Measurements from ENCODE around the gene NUP155. TPM values are rescaled to one million over a fixed set of nuclear protein-coding genes. Genes with fewer than 3 reads are reported as not detected.
"Not testable (repeated sequence)": the region's sequence is repeated elsewhere in the genome, so short reads cannot be mapped to it uniquely, and the experiment has no call there.

Gene NUP155
- total and polyA plus RNA-seq, 2 experiments from 2014 or later: 10.8 to 23.9 TPM

- WGBS, 2 experiments (ENCODE audit: low coverage in 1 of 2, low lambda C conversion rate in 2 of 2, missing lambda C conversion rate in 2 of 2): 73 to 81% methylated on average over 2 of the region's 2 CpGs
- H3K4me2 ChIP-seq (ENCODE audit: unreplicated experiment): no peak overlapping the region
- H3K27ac ChIP-seq: no peak overlapping the region
- no peak overlapping the region for H2AFZ ChIP-seq
- peaks cover 8% of the 10 kb centered on the region for H3K4me1 ChIP-seq (ENCODE audit: insufficient read depth)
- no peak for TF ChIP-seq EZH2phosphoT487 (IDR thresholded peaks at IDR 0.05; ENCODE audit: insufficient read depth, low read depth)
- no peak for TF ChIP-seq EZH2 (IDR thresholded peaks at IDR 0.05; ENCODE audit: insufficient read depth, poor library complexity, severe bottlenecking)
- no peak for DNase-seq
- no peaks in the 10 kb centered on the region for H3K9me2 ChIP-seq (ENCODE audit: insufficient read depth)
- H3K9ac ChIP-seq: no peak overlapping the region
- H3K4me3 ChIP-seq: no peak overlapping the region
- no peaks in the 10 kb centered on the region for H3K79me2 ChIP-seq (ENCODE audit: insufficient read depth)
- H3K27me3 ChIP-seq (replicated peaks; ENCODE audit: insufficient read depth): no peaks in the 10 kb centered on the region
- no peaks in the 10 kb centered on the region for H4K20me1 ChIP-seq (ENCODE audit: insufficient read depth)
- in situ Hi-C loops (cut with MboI): no loop called here
- no peaks in the 10 kb centered on the region for H3K36me3 ChIP-seq (ENCODE audit: low read depth)
- no peaks in the 10 kb centered on the region for H3F3A ChIP-seq (ENCODE audit: insufficient read depth)
- no peaks in the 10 kb centered on the region for H3K9me3 ChIP-seq (ENCODE audit: low read depth)
Measured at GRCh38 chr5:37275511-37275910, 95.4 kb downstream of the NUP155 start.

- peak; percentile 44 for DNase-seq
Measured at GRCh38 chr5:37272511-37272910, 98.4 kb downstream of the NUP155 start.

GRCh38 chr5:37268100-37268499, 102.8 kb downstream of the NUP155 start:
- in situ Hi-C loops (cut with MboI); DNase-seq; H3K27ac ChIP-seq; H3K9ac ChIP-seq; H3K4me1 ChIP-seq (ENCODE audit: insufficient read depth); H4K20me1 ChIP-seq (ENCODE audit: insufficient read depth); H3K9me3 ChIP-seq (ENCODE audit: low read depth); H3K4me3 ChIP-seq; H3K9me2 ChIP-seq (ENCODE audit: insufficient read depth); H3K79me2 ChIP-seq (ENCODE audit: insufficient read depth); H3F3A ChIP-seq (ENCODE audit: insufficient read depth); H2AFZ ChIP-seq; H3K27me3 ChIP-seq (replicated peaks; ENCODE audit: insufficient read depth); H3K36me3 ChIP-seq (ENCODE audit: low read depth); H3K4me2 ChIP-seq (ENCODE audit: unreplicated experiment): not testable (repeated sequence)

More at GRCh38 chr5:37272511-37272910, 98.4 kb downstream of the NUP155 start:
- Histone ChIP-seq H3K4me3 (no peak overlapping the region), H3K27ac (no peak overlapping the region), H3K4me2 (ENCODE audit: unreplicated experiment) (no peak overlapping the region), H3K27me3 (replicated peaks; ENCODE audit: insufficient read depth) (no peaks in the 10 kb centered on the region), H3K9me2 (ENCODE audit: insufficient read depth) (no peaks in the 10 kb centered on the region), H3K4me1 (ENCODE audit: insufficient read depth) (peaks cover 8% of the 10 kb centered on the region), H4K20me1 (ENCODE audit: insufficient read depth) (no peaks in the 10 kb centered on the region), H3F3A (ENCODE audit: insufficient read depth) (no peaks in the 10 kb centered on the region), H3K9ac (no peak overlapping the region), H3K36me3 (ENCODE audit: low read depth) (no peaks in the 10 kb centered on the region), H2AFZ (peak overlapping the region; percentile 45), H3K9me3 (ENCODE audit: low read depth) (no peaks in the 10 kb centered on the region), H3K79me2 (ENCODE audit: insufficient read depth) (no peaks in the 10 kb centered on the region)
- TF ChIP-seq EZH2phosphoT487 (IDR thresholded peaks at IDR 0.05; ENCODE audit: insufficient read depth, low read depth): no peak
- in situ Hi-C loops (cut with MboI): no loop called here
- WGBS, 2 experiments (ENCODE audit: low coverage in 1 of 2, low lambda C conversion rate in 2 of 2, missing lambda C conversion rate in 2 of 2): 21 to 22% methylated on average over 1 of the region's 1 CpG

DNA sequence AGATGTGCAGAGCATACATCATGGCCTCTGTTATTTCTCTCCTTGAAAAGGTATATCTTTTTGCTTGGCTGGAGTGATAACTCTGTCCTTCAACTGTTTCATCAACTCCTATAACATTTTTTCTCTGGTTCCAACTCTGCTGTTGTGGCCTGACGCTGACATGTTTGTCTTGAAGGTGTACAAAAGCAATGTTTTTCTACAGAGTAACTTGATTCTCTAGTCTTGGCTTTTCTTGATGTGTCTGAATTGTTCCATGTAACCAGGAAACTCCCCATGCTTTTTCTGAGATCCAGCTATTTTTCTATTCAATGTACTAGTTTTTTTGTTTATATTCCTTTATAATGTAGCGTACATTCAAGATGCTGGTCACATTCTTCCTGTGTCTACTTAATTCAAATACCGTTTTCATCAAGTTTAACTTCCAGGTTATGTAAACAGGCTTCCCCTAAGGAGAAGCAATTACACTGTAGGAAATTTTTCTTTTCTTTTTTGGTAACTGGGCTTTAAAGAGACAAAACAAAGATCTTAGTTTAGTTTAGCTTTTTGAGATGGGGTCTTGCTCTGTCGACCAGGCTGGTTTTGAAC, 115.0 kb downstream of the NUP155 start:
- H2AFZ ChIP-seq: no peak overlapping the region
- TF ChIP-seq EZH2 (IDR thresholded peaks at IDR 0.05; ENCODE audit: insufficient read depth, poor library complexity, severe bottlenecking) (no peak), EZH2phosphoT487 (IDR thresholded peaks at IDR 0.05; ENCODE audit: insufficient read depth, low read depth) (no peak)
- no peaks in the 10 kb centered on the region for H3K9me3 ChIP-seq (ENCODE audit: low read depth)
- no peaks in the 10 kb centered on the region for H3K9me2 ChIP-seq (ENCODE audit: insufficient read depth)
- H3F3A ChIP-seq (ENCODE audit: insufficient read depth): no peaks in the 10 kb centered on the region
- no peak overlapping the region for H3K4me3 ChIP-seq
- in situ Hi-C loops (cut with MboI): no loop called here
- no peak for DNase-seq
- no peaks in the 10 kb centered on the region for H3K27me3 ChIP-seq (replicated peaks; ENCODE audit: insufficient read depth)
- no peaks in the 10 kb centered on the region for H3K79me2 ChIP-seq (ENCODE audit: insufficient read depth)
- no peak overlapping the region for H3K27ac ChIP-seq
- WGBS, 2 experiments (ENCODE audit: low coverage in 1 of 2, low lambda C conversion rate in 2 of 2, missing lambda C conversion rate in 2 of 2): 93 to 95% methylated on average over 4 of the region's 4 CpGs
- no peaks in the 10 kb centered on the region for H4K20me1 ChIP-seq (ENCODE audit: insufficient read depth)
- no peak overlapping the region for H3K4me2 ChIP-seq (ENCODE audit: unreplicated experiment)
- H3K36me3 ChIP-seq (ENCODE audit: low read depth): no peaks in the 10 kb centered on the region
- no peaks in the 10 kb centered on the region for H3K4me1 ChIP-seq (ENCODE audit: insufficient read depth)
- H3K9ac ChIP-seq: no peak overlapping the region

DNA sequence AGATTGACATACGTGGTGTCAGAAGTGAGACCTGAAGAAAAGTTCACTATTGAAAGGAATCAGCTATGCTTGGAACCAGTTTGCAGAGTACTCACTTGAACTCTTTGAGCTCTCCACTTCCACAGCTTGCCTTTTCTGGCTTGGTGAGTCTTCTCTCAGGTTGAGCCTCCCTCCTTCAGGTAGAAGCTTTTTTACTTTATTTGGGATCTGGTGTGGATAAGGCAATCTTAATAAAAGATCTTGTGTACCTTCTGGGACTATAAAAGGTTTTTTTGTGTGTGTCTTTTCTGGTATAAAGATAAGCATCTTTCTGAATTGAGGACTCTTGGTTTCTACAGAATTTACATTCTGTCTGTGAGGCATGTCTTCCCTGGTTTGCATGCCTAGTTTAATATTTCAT, 116.3 kb downstream of the NUP155 start:
- no peak overlapping the region for H3K9ac ChIP-seq
- no peak for DNase-seq
- in situ Hi-C loops (cut with MboI): no loop called here
- no peaks in the 10 kb centered on the region for H3K27me3 ChIP-seq (replicated peaks; ENCODE audit: insufficient read depth)
- no peak for TF ChIP-seq EZH2phosphoT487 (IDR thresholded peaks at IDR 0.05; ENCODE audit: insufficient read depth, low read depth)
- TF ChIP-seq EZH2 (IDR thresholded peaks at IDR 0.05; ENCODE audit: insufficient read depth, poor library complexity, severe bottlenecking): no peak
- no peak overlapping the region for H3K4me3 ChIP-seq
- H3K4me1 ChIP-seq (ENCODE audit: insufficient read depth): no peaks in the 10 kb centered on the region
- no peaks in the 10 kb centered on the region for H3K79me2 ChIP-seq (ENCODE audit: insufficient read depth)
- no peaks in the 10 kb centered on the region for H3K9me3 ChIP-seq (ENCODE audit: low read depth)
- 78 to 80% methylated on average over 1 of the region's 1 CpG for WGBS, 2 experiments (ENCODE audit: low coverage in 1 of 2, low lambda C conversion rate in 2 of 2, missing lambda C conversion rate in 2 of 2)
- no peaks in the 10 kb centered on the region for H3K36me3 ChIP-seq (ENCODE audit: low read depth)
- no peaks in the 10 kb centered on the region for H3K9me2 ChIP-seq (ENCODE audit: insufficient read depth)
- no peak overlapping the region for H3K4me2 ChIP-seq (ENCODE audit: unreplicated experiment)
- H2AFZ ChIP-seq: no peak overlapping the region
- H4K20me1 ChIP-seq (ENCODE audit: insufficient read depth): no peaks in the 10 kb centered on the region
- H3K27ac ChIP-seq: no peak overlapping the region
- H3F3A ChIP-seq (ENCODE audit: insufficient read depth): peaks cover 9% of the 10 kb centered on the region
